MM.1S (cell line): ENCODE results near the gene CDCP2.

Experiments
- EZH2 ChIP-seq: fragments of 300-600 bp; sonication (generic); optimal IDR thresholded peaks from 2 replicates; pipeline ENCODE3; 2017; ENCODE audit warnings: low read depth, mild to moderate bottlenecking, antibody characterized with exemption, low read length, mixed read lengths
- TF ChIP-seq, protein P1 (sequence below): fragments of 300-600 bp; sonication (generic); IDR thresholded peaks from 2 replicates; pipeline ENCODE4 v1.5.1; 2016; ENCODE audit warnings: antibody characterized with exemption, low read length, mixed read lengths

DNA sequence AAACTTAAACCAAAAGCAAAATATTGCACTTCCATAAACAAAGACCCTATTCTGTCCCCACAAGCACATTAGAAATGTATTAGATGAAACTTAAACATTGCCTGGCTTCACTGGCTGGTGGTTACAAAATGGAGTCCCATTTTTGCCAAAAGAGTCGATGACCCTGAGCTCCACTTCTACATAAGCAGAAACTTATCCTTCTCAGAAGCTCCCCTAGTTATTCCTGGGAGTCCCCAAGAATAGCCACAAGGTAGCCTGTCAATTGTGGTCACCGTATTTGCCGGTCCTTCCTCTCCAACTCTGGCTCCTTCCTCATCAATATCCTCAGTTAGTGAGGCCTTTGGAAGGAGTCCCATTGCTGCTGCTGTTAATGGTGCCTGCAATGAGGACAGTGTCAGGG, 37.3 kb downstream of the CDCP2 start:
- TF ChIP-seq, protein P1, sequence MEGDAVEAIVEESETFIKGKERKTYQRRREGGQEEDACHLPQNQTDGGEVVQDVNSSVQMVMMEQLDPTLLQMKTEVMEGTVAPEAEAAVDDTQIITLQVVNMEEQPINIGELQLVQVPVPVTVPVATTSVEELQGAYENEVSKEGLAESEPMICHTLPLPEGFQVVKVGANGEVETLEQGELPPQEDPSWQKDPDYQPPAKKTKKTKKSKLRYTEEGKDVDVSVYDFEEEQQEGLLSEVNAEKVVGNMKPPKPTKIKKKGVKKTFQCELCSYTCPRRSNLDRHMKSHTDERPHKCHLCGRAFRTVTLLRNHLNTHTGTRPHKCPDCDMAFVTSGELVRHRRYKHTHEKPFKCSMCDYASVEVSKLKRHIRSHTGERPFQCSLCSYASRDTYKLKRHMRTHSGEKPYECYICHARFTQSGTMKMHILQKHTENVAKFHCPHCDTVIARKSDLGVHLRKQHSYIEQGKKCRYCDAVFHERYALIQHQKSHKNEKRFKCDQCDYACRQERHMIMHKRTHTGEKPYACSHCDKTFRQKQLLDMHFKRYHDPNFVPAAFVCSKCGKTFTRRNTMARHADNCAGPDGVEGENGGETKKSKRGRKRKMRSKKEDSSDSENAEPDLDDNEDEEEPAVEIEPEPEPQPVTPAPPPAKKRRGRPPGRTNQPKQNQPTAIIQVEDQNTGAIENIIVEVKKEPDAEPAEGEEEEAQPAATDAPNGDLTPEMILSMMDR: no peak
- TF ChIP-seq EZH2: no peak
